Measurements from ENCODE around the gene CILP.

The CILP gene

GRCh38 chr15:65180167-65180566 is 31.1 kb downstream of the CILP start:
- H3K9ac ChIP-seq (ENCODE audit: insufficient read length, low read depth): no peak overlapping the region
- no peak for TF ChIP-seq ZNF274 (IDR thresholded peaks at IDR 0.05; ENCODE audit: low read depth, low read length)
- TF ChIP-seq SUZ12 (IDR thresholded peaks at IDR 0.05; ENCODE audit: extremely low read depth, insufficient read depth, insufficient read length): no peak
- no peak for TF ChIP-seq YY1 (IDR thresholded peaks at IDR 0.05; ENCODE audit: insufficient read depth, insufficient read length)
- H3K36me3 ChIP-seq (ENCODE audit: insufficient read depth, insufficient read length, low read length): peaks cover 48% of the 10 kb centered on the region
- no peaks in the 10 kb centered on the region for H3K9me3 ChIP-seq (ENCODE audit: insufficient read depth, low read length)
- no peaks in the 10 kb centered on the region for H3K4me1 ChIP-seq (ENCODE audit: insufficient read depth, insufficient read length)
- H3K27me3 ChIP-seq (ENCODE audit: insufficient read depth, insufficient read length): no peaks in the 10 kb centered on the region
- no peak for DNase-seq (ENCODE audit: low read depth, low spot score)
- H3K4me3 ChIP-seq (ENCODE audit: insufficient read length, low read depth): no peak overlapping the region

GRCh38 chr15:65177901-65178300 is 33.4 kb downstream of the CILP start:
- TF ChIP-seq SUZ12 (IDR thresholded peaks at IDR 0.05; ENCODE audit: extremely low read depth, insufficient read depth, insufficient read length): no peak
- no peak for TF ChIP-seq ZNF274 (IDR thresholded peaks at IDR 0.05; ENCODE audit: low read depth, low read length)
- no peak for TF ChIP-seq YY1 (IDR thresholded peaks at IDR 0.05; ENCODE audit: insufficient read depth, insufficient read length)
- DNase-seq (ENCODE audit: low read depth, low spot score): no peak
- peaks cover 62% of the 10 kb centered on the region for H3K36me3 ChIP-seq (ENCODE audit: insufficient read depth, insufficient read length, low read length)

GRCh38 chr15:65176056-65176455 is 35.2 kb downstream of the CILP start:
- Histone ChIP-seq H3K9me3 (ENCODE audit: insufficient read depth, low read length) (no peaks in the 10 kb centered on the region), H3K4me1 (ENCODE audit: insufficient read depth, insufficient read length) (peaks cover 3% of the 10 kb centered on the region), H3K9ac (ENCODE audit: insufficient read length, low read depth) (no peak overlapping the region), H3K36me3 (ENCODE audit: insufficient read depth, insufficient read length, low read length) (peaks cover 64% of the 10 kb centered on the region), H3K27me3 (ENCODE audit: insufficient read depth, insufficient read length) (no peaks in the 10 kb centered on the region), H3K4me3 (ENCODE audit: insufficient read length, low read depth) (no peak overlapping the region)
- DNase-seq (ENCODE audit: low read depth, low spot score): no peak
- TF ChIP-seq YY1 (IDR thresholded peaks at IDR 0.05; ENCODE audit: insufficient read depth, insufficient read length) (no peak), SUZ12 (IDR thresholded peaks at IDR 0.05; ENCODE audit: extremely low read depth, insufficient read depth, insufficient read length) (no peak), ZNF274 (IDR thresholded peaks at IDR 0.05; ENCODE audit: low read depth, low read length) (no peak)

More at GRCh38 chr15:65177901-65178300, 33.4 kb downstream of the CILP start:
- Histone ChIP-seq H3K4me3 (ENCODE audit: insufficient read length, low read depth) (no peak overlapping the region), H3K27me3 (ENCODE audit: insufficient read depth, insufficient read length) (no peaks in the 10 kb centered on the region), H3K4me1 (ENCODE audit: insufficient read depth, insufficient read length) (peaks cover under 1% of the 10 kb centered on the region), H3K9me3 (ENCODE audit: insufficient read depth, low read length) (no peaks in the 10 kb centered on the region), H3K9ac (ENCODE audit: insufficient read length, low read depth) (no peak overlapping the region)

GRCh38 chr15:65175511-65175910 is 35.8 kb downstream of the CILP start:
- TF ChIP-seq YY1 (IDR thresholded peaks at IDR 0.05; ENCODE audit: insufficient read depth, insufficient read length) (no peak), SUZ12 (IDR thresholded peaks at IDR 0.05; ENCODE audit: extremely low read depth, insufficient read depth, insufficient read length) (no peak), ZNF274 (IDR thresholded peaks at IDR 0.05; ENCODE audit: low read depth, low read length) (no peak)
- Histone ChIP-seq H3K9me3 (ENCODE audit: insufficient read depth, low read length) (no peaks in the 10 kb centered on the region), H3K36me3 (ENCODE audit: insufficient read depth, insufficient read length, low read length) (peaks cover 66% of the 10 kb centered on the region), H3K9ac (ENCODE audit: insufficient read length, low read depth) (no peak overlapping the region), H3K4me1 (ENCODE audit: insufficient read depth, insufficient read length) (peaks cover 3% of the 10 kb centered on the region), H3K4me3 (ENCODE audit: insufficient read length, low read depth) (no peak overlapping the region), H3K27me3 (ENCODE audit: insufficient read depth, insufficient read length) (no peaks in the 10 kb centered on the region)
- no peak for DNase-seq (ENCODE audit: low read depth, low spot score)

GRCh38 chr15:65174509-65174908 is 36.8 kb downstream of the CILP start:
- DNase-seq (ENCODE audit: low read depth, low spot score): no peak
- TF ChIP-seq ZNF274 (IDR thresholded peaks at IDR 0.05; ENCODE audit: low read depth, low read length) (no peak), SUZ12 (IDR thresholded peaks at IDR 0.05; ENCODE audit: extremely low read depth, insufficient read depth, insufficient read length) (no peak), YY1 (IDR thresholded peaks at IDR 0.05; ENCODE audit: insufficient read depth, insufficient read length) (no peak)
- Histone ChIP-seq H3K9me3 (ENCODE audit: insufficient read depth, low read length) (no peaks in the 10 kb centered on the region), H3K4me1 (ENCODE audit: insufficient read depth, insufficient read length) (peaks cover 3% of the 10 kb centered on the region), H3K36me3 (ENCODE audit: insufficient read depth, insufficient read length, low read length) (peaks cover 63% of the 10 kb centered on the region), H3K9ac (ENCODE audit: insufficient read length, low read depth) (no peak overlapping the region), H3K4me3 (ENCODE audit: insufficient read length, low read depth) (no peak overlapping the region), H3K27me3 (ENCODE audit: insufficient read depth, insufficient read length) (no peaks in the 10 kb centered on the region)

GRCh38 chr15:65172531-65172930 is 38.7 kb downstream of the CILP start:
- H3K36me3 ChIP-seq (ENCODE audit: insufficient read depth, insufficient read length, low read length): peaks cover 48% of the 10 kb centered on the region
- TF ChIP-seq YY1 (IDR thresholded peaks at IDR 0.05; ENCODE audit: insufficient read depth, insufficient read length) (no peak), SUZ12 (IDR thresholded peaks at IDR 0.05; ENCODE audit: extremely low read depth, insufficient read depth, insufficient read length) (no peak), ZNF274 (IDR thresholded peaks at IDR 0.05; ENCODE audit: low read depth, low read length) (no peak)
- H3K9me3 ChIP-seq (ENCODE audit: insufficient read depth, low read length): no peaks in the 10 kb centered on the region
- H3K9ac ChIP-seq (ENCODE audit: insufficient read length, low read depth): no peak overlapping the region
- H3K27me3 ChIP-seq (ENCODE audit: insufficient read depth, insufficient read length): no peaks in the 10 kb centered on the region
- no peak for DNase-seq (ENCODE audit: low read depth, low spot score)
- no peak overlapping the region for H3K4me3 ChIP-seq (ENCODE audit: insufficient read length, low read depth)
- H3K4me1 ChIP-seq (ENCODE audit: insufficient read depth, insufficient read length): peaks cover 3% of the 10 kb centered on the region

- Histone ChIP-seq H3K36me3 (ENCODE audit: insufficient read depth, insufficient read length, low read length) (peaks cover 43% of the 10 kb centered on the region), H3K9me3 (ENCODE audit: insufficient read depth, low read length) (no peaks in the 10 kb centered on the region), H3K4me1 (ENCODE audit: insufficient read depth, insufficient read length) (peaks cover 3% of the 10 kb centered on the region), H3K27me3 (ENCODE audit: insufficient read depth, insufficient read length) (no peaks in the 10 kb centered on the region), H3K9ac (ENCODE audit: insufficient read length, low read depth) (no peak overlapping the region), H3K4me3 (ENCODE audit: insufficient read length, low read depth) (no peak overlapping the region)
- no peak for DNase-seq (ENCODE audit: low read depth, low spot score)
- TF ChIP-seq YY1 (IDR thresholded peaks at IDR 0.05; ENCODE audit: insufficient read depth, insufficient read length) (no peak), ZNF274 (IDR thresholded peaks at IDR 0.05; ENCODE audit: low read depth, low read length) (no peak), SUZ12 (IDR thresholded peaks at IDR 0.05; ENCODE audit: extremely low read depth, insufficient read depth, insufficient read length) (no peak)
These were observed 39.8 kb downstream of the CILP start for GRCh38 chr15:65171428-65171827.

Measured in NT2/D1 (cell line).